HepG2 (cell line): ENCODE results near the gene TUBB4B. TPM values are rescaled to one million over a fixed set of nuclear protein-coding genes. Genes with fewer than 3 reads are reported as not detected.

ENCODE experiments used
- GTF3A ChIP-seq: sonication (generic); formaldehyde crosslinking; conservative IDR thresholded peaks from 2 replicates; pipeline ENCODE4 v1.4.0; 2020; ENCODE audit warnings: mild to moderate bottlenecking, missing genetic modification reagents
- KLF12 ChIP-seq: sonication (generic); formaldehyde crosslinking; IDR thresholded peaks from 2 replicates; pipeline ENCODE4 v1.4.0; 2020; ENCODE audit warnings: missing genetic modification reagents, borderline replicate concordance
- NFE2L2 ChIP-seq: fragments of 150-350 bp; IDR thresholded peaks from 2 replicates; pipeline ENCODE4 v1.6.1; 2014; ENCODE audit warnings: low read length
- SRSF9 ChIP-seq: fragments of 200-400 bp; formaldehyde crosslinking; IDR thresholded peaks from 2 replicates; pipeline ENCODE4 v1.6.1; 2018; ENCODE audit warnings: borderline replicate concordance, mild to moderate bottlenecking, low read depth, low read length; ENCODE audit not compliant: insufficient read depth, poor library complexity, severe bottlenecking
- XRCC5 ChIP-seq: fragments of 200-400 bp; formaldehyde crosslinking; optimal IDR thresholded peaks from 2 replicates; pipeline ENCODE3; 2017; ENCODE audit warnings: mild to moderate bottlenecking, low read length
- ZFY ChIP-seq: sonication (generic); formaldehyde crosslinking; IDR thresholded peaks from 2 replicates; pipeline ENCODE4 v1.4.0; 2020; ENCODE audit warnings: missing genetic modification reagents
- ZNF281 ChIP-seq: sonication (generic); formaldehyde crosslinking; IDR thresholded peaks from 2 replicates; pipeline ENCODE4 v1.4.0; 2020; ENCODE audit warnings: missing genetic modification reagents, borderline replicate concordance
- ZNF619 ChIP-seq: sonication (generic); formaldehyde crosslinking; IDR thresholded peaks from 2 replicates; pipeline ENCODE4 v1.4.0; 2020; ENCODE audit warnings: mild to moderate bottlenecking, missing genetic modification reagents
- polyA plus RNA-seq, 8 experiments: library from polyadenylated mRNA; depleted of rRNA in 3 of 8; stranded (reverse) in 7 of 8; unstranded in 1 of 8; fragments of >200 nt; fragmentation: Illumina TruSeq in 4 of 8; extraction: Trizol in 4 of 8; gene quantifications; 2 replicates each; pipeline versions ENCODE4 v1.2.1 to v1.2.3, GENCODE V29; 2011 to 2016; ENCODE audit warnings: low read depth in 4 of 8, missing spikeins in 1 of 8, mixed read lengths in 1 of 8; ENCODE audit not compliant: insufficient read depth in 1 of 8
- total RNA-seq, 5 experiments: library from RNA; depleted of rRNA; stranded (reverse); fragments of >200 nt; fragmentation: Illumina TruSeq; extraction: Trizol; gene quantifications; 2 replicates each; pipeline ENCODE4 v1.2.3, GENCODE V29; 2016; ENCODE audit warnings: low read depth in 1 of 5
- TF ChIP-seq, protein P1 (sequence below): sonication (generic); formaldehyde crosslinking; IDR thresholded peaks from 2 replicates; pipeline ENCODE4 v1.8.0; 2022; ENCODE audit warnings: mild to moderate bottlenecking, missing genetic modification reagents

TUBB4B gene
- total and polyA plus RNA-seq, 2 of the 13 experiments (the other 11 are each of a cell fraction or from before 2014, with no cell fraction given), result 182 to 412 TPM

GRCh38 chr9:137198902-137199283, 42.2 kb upstream of the TUBB4B start (continued):
- peak; percentile 40; the same call in 1 of the 2 replicates for TF ChIP-seq ZNF281 (CRISPR knock-in tag)
- TF ChIP-seq, protein P1, sequence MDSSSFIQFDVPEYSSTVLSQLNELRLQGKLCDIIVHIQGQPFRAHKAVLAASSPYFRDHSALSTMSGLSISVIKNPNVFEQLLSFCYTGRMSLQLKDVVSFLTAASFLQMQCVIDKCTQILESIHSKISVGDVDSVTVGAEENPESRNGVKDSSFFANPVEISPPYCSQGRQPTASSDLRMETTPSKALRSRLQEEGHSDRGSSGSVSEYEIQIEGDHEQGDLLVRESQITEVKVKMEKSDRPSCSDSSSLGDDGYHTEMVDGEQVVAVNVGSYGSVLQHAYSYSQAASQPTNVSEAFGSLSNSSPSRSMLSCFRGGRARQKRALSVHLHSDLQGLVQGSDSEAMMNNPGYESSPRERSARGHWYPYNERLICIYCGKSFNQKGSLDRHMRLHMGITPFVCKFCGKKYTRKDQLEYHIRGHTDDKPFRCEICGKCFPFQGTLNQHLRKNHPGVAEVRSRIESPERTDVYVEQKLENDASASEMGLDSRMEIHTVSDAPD (CRISPR knock-in tag), result no peak
- TF ChIP-seq SRSF9, result no peak
- TF ChIP-seq NFE2L2, result no peak
- peak; percentile 31; the same call in 1 of the 2 replicates for TF ChIP-seq ZFY
- TF ChIP-seq ZNF619 (CRISPR knock-in tag), result no peak
- peak; percentile 74; the same call in 1 of the 2 replicates for TF ChIP-seq KLF12 (CRISPR knock-in tag)
- TF ChIP-seq XRCC5, result peak; percentile 14
- TF ChIP-seq GTF3A (CRISPR knock-in tag), result no peak
